Superior temporal gyrus (tissue), 1 donor: ENCODE measurements around the gene GABRR3.

Experiments
- DNase-seq: peaks from one replicate; pipeline ENCODE4 v3.0.0-alpha.2; 2016; ENCODE audit errors: extremely low spot score

The GABRR3 gene

GRCh38 chr3:97957617-97958311 is 77.4 kb downstream of the GABRR3 start:
- no peak for DNase-seq

GRCh38 chr3:97956051-97956450 is 79.1 kb downstream of the GABRR3 start:
- no peak for DNase-seq

- no peak for DNase-seq
Measured at GRCh38 chr3:97954228-97954827, 80.8 kb downstream of the GABRR3 start.

- no peak for DNase-seq
Measured at GRCh38 chr3:97952872-97953271, 82.2 kb downstream of the GABRR3 start.

- no peak for DNase-seq
Measured at GRCh38 chr3:97952280-97952679, 82.8 kb downstream of the GABRR3 start.

GRCh38 chr3:97950360-97950759 is 84.8 kb downstream of the GABRR3 start:
- no peak for DNase-seq

GRCh38 chr3:97949743-97950142 is 85.4 kb downstream of the GABRR3 start:
- DNase-seq, result no peak

- no peak for DNase-seq
Measured at GRCh38 chr3:97949110-97949485, 86.0 kb downstream of the GABRR3 start.

- no peak for DNase-seq
Measured at GRCh38 chr3:97948351-97949109, 86.6 kb downstream of the GABRR3 start.

- no peak for DNase-seq
Measured at GRCh38 chr3:97942801-97943546, 92.1 kb downstream of the GABRR3 start.

GRCh38 chr3:97940034-97940433 is 95.1 kb downstream of the GABRR3 start:
- no peak for DNase-seq

- DNase-seq, result no peak
Measured at GRCh38 chr3:97939401-97939800, 95.7 kb downstream of the GABRR3 start.

GRCh38 chr3:97938444-97938843 is 96.7 kb downstream of the GABRR3 start:
- DNase-seq, result no peak

- DNase-seq, result no peak
Measured at GRCh38 chr3:97937205-97937604, 97.9 kb downstream of the GABRR3 start.

GRCh38 chr3:97935842-97936241 is 99.3 kb downstream of the GABRR3 start:
- DNase-seq, result no peak
